Stimulated activated memory B cell treated with anti-CD40 and anti-IgM and Interleukin-4, amounts not matched to agents 10 μg/mL and 1 μg/mL and 100 μg/mL, for 72 hours (primary cell): ENCODE data around the gene WDR91.

ENCODE experiments used
- ATAC-seq: fragments of 150-1000 bp; cut with Tn5 transposase; 2 replicates; pipeline ENCODE4 v1.10.0; 2021
- H3K27ac Mint-ChIP-seq: one replicate; pipeline ENCODE4 v1.8.0; 2022; ENCODE audit warnings: mild to moderate bottlenecking, mixed read lengths
- H3K27me3 Mint-ChIP-seq: one replicate; pipeline ENCODE4 v1.8.0; 2022; ENCODE audit warnings: mixed read lengths
- H3K36me3 Mint-ChIP-seq: one replicate; pipeline ENCODE4 v1.8.0; 2022; ENCODE audit warnings: mixed read lengths
- H3K4me1 Mint-ChIP-seq: one replicate; pipeline ENCODE4 v1.8.0; 2022; ENCODE audit warnings: mixed read lengths
- H3K4me3 Mint-ChIP-seq: one replicate; pipeline ENCODE4 v1.8.0; 2022; ENCODE audit warnings: mild to moderate bottlenecking, moderate library complexity, mixed read lengths
- H3K9me3 Mint-ChIP-seq: one replicate; pipeline ENCODE4 v1.8.0; 2022; ENCODE audit warnings: mixed read lengths

Gene WDR91

GRCh38 chr7:135195968-135196629 lies 15.2 kb downstream of the WDR91 start:
- H3K36me3 Mint-ChIP-seq: peaks cover 93% of the 10 kb centered on the region
- no peaks in the 10 kb centered on the region for H3K9me3 Mint-ChIP-seq

GRCh38 chr7:135195156-135195555 lies 16.2 kb downstream of the WDR91 start:
- peaks cover 94% of the 10 kb centered on the region for H3K36me3 Mint-ChIP-seq
- H3K4me1 Mint-ChIP-seq: peaks cover 40% of the 10 kb centered on the region
- H3K27me3 Mint-ChIP-seq: no peaks in the 10 kb centered on the region
- no peak for ATAC-seq
- H3K9me3 Mint-ChIP-seq: no peaks in the 10 kb centered on the region
- H3K4me3 Mint-ChIP-seq: no peak overlapping the region
- H3K27ac Mint-ChIP-seq: no peak overlapping the region

More at GRCh38 chr7:135195968-135196629, 15.2 kb downstream of the WDR91 start:
- no peak for ATAC-seq
- Mint-ChIP-seq H3K4me1 (peaks cover 30% of the 10 kb centered on the region), H3K4me3 (no peak overlapping the region), H3K27ac (no peak overlapping the region), H3K27me3 (no peaks in the 10 kb centered on the region)

GRCh38 chr7:135194494-135195095 lies 16.7 kb downstream of the WDR91 start:
- Mint-ChIP-seq H3K27me3 (no peaks in the 10 kb centered on the region), H3K27ac (no peak overlapping the region), H3K4me3 (no peak overlapping the region), H3K9me3 (no peaks in the 10 kb centered on the region), H3K4me1 (peaks cover 45% of the 10 kb centered on the region), H3K36me3 (peaks cover 97% of the 10 kb centered on the region)
- no peak for ATAC-seq

GRCh38 chr7:135193615-135194081 lies 17.7 kb downstream of the WDR91 start:
- no peaks in the 10 kb centered on the region for H3K27me3 Mint-ChIP-seq
- H3K36me3 Mint-ChIP-seq: peaks cover 99% of the 10 kb centered on the region

GRCh38 chr7:135192914-135193536 lies 18.3 kb downstream of the WDR91 start:
- Mint-ChIP-seq H3K4me1 (peaks cover 52% of the 10 kb centered on the region), H3K27ac (peak overlapping the region; percentile 63), H3K4me3 (no peak overlapping the region), H3K27me3 (no peaks in the 10 kb centered on the region), H3K9me3 (no peaks in the 10 kb centered on the region), H3K36me3 (peaks cover 100% of the 10 kb centered on the region)
- ATAC-seq: no peak

More at GRCh38 chr7:135193615-135194081, 17.7 kb downstream of the WDR91 start:
- ATAC-seq: no peak
- Mint-ChIP-seq H3K4me1 (peaks cover 46% of the 10 kb centered on the region), H3K27ac (peak overlapping the region; percentile 63), H3K4me3 (no peak overlapping the region), H3K9me3 (no peaks in the 10 kb centered on the region)

GRCh38 chr7:135190703-135191102 lies 20.6 kb downstream of the WDR91 start:
- Mint-ChIP-seq H3K9me3 (no peaks in the 10 kb centered on the region), H3K27me3 (no peaks in the 10 kb centered on the region), H3K36me3 (peaks cover 97% of the 10 kb centered on the region), H3K4me1 (peaks cover 74% of the 10 kb centered on the region), H3K27ac (peak overlapping the region; percentile 95), H3K4me3 (no peak overlapping the region)
- ATAC-seq: no peak

- no peaks in the 10 kb centered on the region for H3K27me3 Mint-ChIP-seq
- no peak for ATAC-seq
- H3K9me3 Mint-ChIP-seq: no peaks in the 10 kb centered on the region
- peaks cover 97% of the 10 kb centered on the region for H3K36me3 Mint-ChIP-seq
- H3K4me1 Mint-ChIP-seq: peaks cover 80% of the 10 kb centered on the region
- peak overlapping the region; percentile 95 for H3K27ac Mint-ChIP-seq
- no peak overlapping the region for H3K4me3 Mint-ChIP-seq
Measured at GRCh38 chr7:135189961-135190360, 21.4 kb downstream of the WDR91 start.

GRCh38 chr7:135189221-135189662 lies 22.1 kb downstream of the WDR91 start:
- H3K36me3 Mint-ChIP-seq: peaks cover 97% of the 10 kb centered on the region
- peak overlapping the region; percentile 95 for H3K27ac Mint-ChIP-seq
- no peak for ATAC-seq
- peaks cover 76% of the 10 kb centered on the region for H3K4me1 Mint-ChIP-seq
- H3K27me3 Mint-ChIP-seq: no peaks in the 10 kb centered on the region
- no peak overlapping the region for H3K4me3 Mint-ChIP-seq
- H3K9me3 Mint-ChIP-seq: no peaks in the 10 kb centered on the region

GRCh38 chr7:135188298-135188984 lies 22.9 kb downstream of the WDR91 start:
- peak overlapping the region; percentile 79 for H3K4me3 Mint-ChIP-seq
- peaks cover 72% of the 10 kb centered on the region for H3K4me1 Mint-ChIP-seq
- no peaks in the 10 kb centered on the region for H3K27me3 Mint-ChIP-seq
- H3K27ac Mint-ChIP-seq: peak overlapping the region; percentile 95
- peaks cover 4% of the 10 kb centered on the region for H3K9me3 Mint-ChIP-seq
- peaks cover 97% of the 10 kb centered on the region for H3K36me3 Mint-ChIP-seq
- peak; percentile 77 for ATAC-seq

- Mint-ChIP-seq H3K27ac (peak overlapping the region; percentile 95), H3K27me3 (no peaks in the 10 kb centered on the region), H3K4me3 (peak overlapping the region; percentile 79), H3K9me3 (peaks cover 10% of the 10 kb centered on the region), H3K36me3 (peaks cover 97% of the 10 kb centered on the region), H3K4me1 (peaks cover 66% of the 10 kb centered on the region)
- ATAC-seq: peak; percentile 90
Measured at GRCh38 chr7:135186841-135187253, 24.5 kb downstream of the WDR91 start.

- ATAC-seq: no peak
- H3K4me3 Mint-ChIP-seq: peak overlapping the region; percentile 79
- H3K27me3 Mint-ChIP-seq: no peaks in the 10 kb centered on the region
- H3K9me3 Mint-ChIP-seq: peaks cover 14% of the 10 kb centered on the region
- peaks cover 97% of the 10 kb centered on the region for H3K36me3 Mint-ChIP-seq
- H3K4me1 Mint-ChIP-seq: peaks cover 66% of the 10 kb centered on the region
- peak overlapping the region; percentile 95 for H3K27ac Mint-ChIP-seq
Measured at GRCh38 chr7:135186261-135186540, 25.1 kb downstream of the WDR91 start.

- peak overlapping the region; percentile 95 for H3K27ac Mint-ChIP-seq
Measured at GRCh38 chr7:135185471-135186260, 25.7 kb downstream of the WDR91 start.

GRCh38 chr7:135184254-135184841 lies 27.0 kb downstream of the WDR91 start:
- H3K4me3 Mint-ChIP-seq: no peak overlapping the region
- H3K9me3 Mint-ChIP-seq: peaks cover 14% of the 10 kb centered on the region
- H3K27ac Mint-ChIP-seq: no peak overlapping the region
- H3K36me3 Mint-ChIP-seq: peaks cover 97% of the 10 kb centered on the region
- no peaks in the 10 kb centered on the region for H3K27me3 Mint-ChIP-seq
- H3K4me1 Mint-ChIP-seq: peaks cover 47% of the 10 kb centered on the region
- ATAC-seq: no peak

More at GRCh38 chr7:135185471-135186260, 25.7 kb downstream of the WDR91 start:
- H3K9me3 Mint-ChIP-seq: peaks cover 14% of the 10 kb centered on the region
- no peak overlapping the region for H3K4me3 Mint-ChIP-seq
- peaks cover 97% of the 10 kb centered on the region for H3K36me3 Mint-ChIP-seq
- H3K4me1 Mint-ChIP-seq: peaks cover 60% of the 10 kb centered on the region
- ATAC-seq: no peak
- no peaks in the 10 kb centered on the region for H3K27me3 Mint-ChIP-seq

GRCh38 chr7:135183478-135183877 lies 27.8 kb downstream of the WDR91 start:
- ATAC-seq: no peak
- H3K4me1 Mint-ChIP-seq: peaks cover 38% of the 10 kb centered on the region
- H3K36me3 Mint-ChIP-seq: peaks cover 97% of the 10 kb centered on the region
- H3K4me3 Mint-ChIP-seq: no peak overlapping the region
- H3K27me3 Mint-ChIP-seq: no peaks in the 10 kb centered on the region
- H3K27ac Mint-ChIP-seq: peak overlapping the region; percentile 19
- H3K9me3 Mint-ChIP-seq: peaks cover 18% of the 10 kb centered on the region
